Right ventricle myocardium inferior (tissue), 1 donor: ENCODE results near the gene ZFP36. TPM values are rescaled to one million over a fixed set of nuclear protein-coding genes. Genes with fewer than 3 reads are reported as not detected.
"Not testable (repeated sequence)": the region's sequence is repeated elsewhere in the genome, so short reads cannot be mapped to it uniquely, and the experiment has no call there.

Experiments used
- ATAC-seq: fragments of 200-7000 bp; cut with Tn5 transposase; one replicate; pipeline ENCODE4 v1.9.1; 2020; ENCODE audit warnings: mild to moderate bottlenecking, moderate library complexity
- DNase-seq: peaks from one replicate; pipeline ENCODE4 v3.0.0; 2021; ENCODE audit errors: missing footprints
- intact Hi-C: fragments of 100-400 bp; cut with DNase I; formaldehyde crosslinking; loops from one replicate; pipeline ENCODE4 v1.11.0; 2022
- long read RNA-seq: library from polyadenylated mRNA; unstranded; transcript quantifications from one replicate; pipeline ENCODE4 v2.0.0, GENCODE V29; 2021
- total RNA-seq: library from RNA; stranded (reverse); fragmentation: NEBNext Ultra II Directional; extraction: Animal tissue kit (Norgen Biotek cat#: 25700); gene quantifications from one replicate; pipeline ENCODE4 v1.2.1, GENCODE V29; 2021
- donor health status: DM: no; HTN: yes; CAD: no; lungs with severe emphysema.

Gene ZFP36, protein sequence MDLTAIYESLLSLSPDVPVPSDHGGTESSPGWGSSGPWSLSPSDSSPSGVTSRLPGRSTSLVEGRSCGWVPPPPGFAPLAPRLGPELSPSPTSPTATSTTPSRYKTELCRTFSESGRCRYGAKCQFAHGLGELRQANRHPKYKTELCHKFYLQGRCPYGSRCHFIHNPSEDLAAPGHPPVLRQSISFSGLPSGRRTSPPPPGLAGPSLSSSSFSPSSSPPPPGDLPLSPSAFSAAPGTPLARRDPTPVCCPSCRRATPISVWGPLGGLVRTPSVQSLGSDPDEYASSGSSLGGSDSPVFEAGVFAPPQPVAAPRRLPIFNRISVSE
- total RNA-seq: 48.7 TPM
- long read RNA-seq, transcript ZFP36-203 (2 exons, 1,786 nt): major isoform, 45 of 60 reads
- long read RNA-seq, partial matches to known transcripts: 0 of 60 reads
- long read RNA-seq, other reads (novel, unspliced or antisense): 15 of 60 reads

DNA sequence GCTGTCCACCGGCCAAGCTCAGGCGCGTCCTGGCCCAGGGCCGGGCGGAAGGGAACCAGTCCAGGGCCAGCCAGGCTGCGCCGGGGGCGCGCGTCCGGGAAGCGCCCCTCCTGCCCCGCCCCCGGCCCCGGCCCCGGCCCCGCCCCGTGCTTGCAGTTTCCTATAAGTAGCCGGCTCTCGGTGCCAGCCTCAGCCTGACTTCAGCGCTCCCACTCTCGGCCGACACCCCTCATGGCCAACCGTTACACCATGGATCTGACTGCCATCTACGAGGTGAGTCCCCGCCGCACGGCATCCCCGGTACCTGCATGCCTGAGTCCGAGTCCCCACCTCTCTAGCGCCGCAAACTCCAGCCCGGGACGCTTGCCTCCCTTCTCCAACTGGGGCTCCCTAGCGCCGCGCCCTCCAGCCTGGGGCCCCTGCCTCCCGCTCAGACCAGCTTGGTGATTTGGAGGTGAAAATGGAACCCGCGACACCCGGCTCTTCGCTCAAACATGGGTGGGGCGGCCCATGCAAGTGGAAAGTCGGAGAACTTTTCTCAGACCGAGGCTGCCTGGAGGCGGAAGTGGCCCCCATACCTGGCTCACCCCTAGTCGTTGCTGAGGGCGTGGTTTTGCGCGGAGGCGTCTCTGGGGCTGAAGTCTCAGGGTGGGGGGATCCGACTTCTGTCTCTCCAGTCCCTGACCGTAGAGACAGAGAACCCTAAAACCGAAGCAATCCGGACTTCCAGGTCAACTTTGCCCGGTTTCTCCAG lies at the start of gene ZFP36:
Gene ZFP36 (plus strand): TSS at position 192 of the 754 bp plus-strand sequence. CDS start 58 bp downstream, at position 250.
- ATAC-seq: peak; percentile 46
- DNase-seq: peak; percentile 94
- intact Hi-C loops: no loop called here

DNA sequence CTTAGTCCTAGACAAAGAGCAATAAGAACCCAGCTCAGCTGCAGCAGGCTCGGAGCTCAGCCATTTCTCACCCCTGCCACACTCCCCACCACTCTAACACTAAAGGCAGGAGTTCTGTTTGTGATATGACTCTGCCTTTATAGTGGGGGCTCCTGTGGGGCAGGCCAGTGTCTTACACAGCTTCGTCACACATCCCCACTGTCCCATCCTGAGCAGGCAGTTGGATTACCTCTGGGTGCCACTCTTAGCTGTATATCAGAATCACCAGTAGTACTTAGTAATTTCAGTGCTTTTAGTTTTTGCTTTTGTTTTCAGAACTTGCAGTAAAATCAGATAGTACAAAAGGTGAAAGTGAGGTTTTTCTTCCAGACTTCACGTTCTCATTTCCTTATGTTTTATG lies 47.6 kb upstream of the ZFP36 start:
- DNase-seq: no peak
- ATAC-seq: no peak
- intact Hi-C loops: no loop called here

DNA sequence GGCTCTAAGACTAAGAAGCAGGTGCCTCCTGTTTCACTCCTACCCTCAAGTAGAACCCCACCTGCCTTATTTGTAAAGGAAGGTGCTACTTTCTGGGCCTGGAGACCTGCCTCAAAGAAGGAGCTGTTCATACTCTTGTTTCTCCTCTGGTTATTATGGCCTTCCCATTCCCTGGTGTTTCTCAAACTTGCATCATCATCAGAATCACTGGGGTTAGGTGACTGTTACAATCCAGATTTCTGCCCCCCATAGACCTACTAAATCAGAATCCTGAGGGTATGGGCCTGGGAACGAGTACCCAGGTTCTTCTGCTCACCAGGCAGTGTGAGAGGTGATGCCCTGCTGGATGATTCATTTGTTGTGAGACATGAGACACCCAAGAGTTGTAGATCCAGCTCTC lies 46.0 kb upstream of the ZFP36 start:
- intact Hi-C loops: no loop called here
- no peak for ATAC-seq
- no peak for DNase-seq

DNA sequence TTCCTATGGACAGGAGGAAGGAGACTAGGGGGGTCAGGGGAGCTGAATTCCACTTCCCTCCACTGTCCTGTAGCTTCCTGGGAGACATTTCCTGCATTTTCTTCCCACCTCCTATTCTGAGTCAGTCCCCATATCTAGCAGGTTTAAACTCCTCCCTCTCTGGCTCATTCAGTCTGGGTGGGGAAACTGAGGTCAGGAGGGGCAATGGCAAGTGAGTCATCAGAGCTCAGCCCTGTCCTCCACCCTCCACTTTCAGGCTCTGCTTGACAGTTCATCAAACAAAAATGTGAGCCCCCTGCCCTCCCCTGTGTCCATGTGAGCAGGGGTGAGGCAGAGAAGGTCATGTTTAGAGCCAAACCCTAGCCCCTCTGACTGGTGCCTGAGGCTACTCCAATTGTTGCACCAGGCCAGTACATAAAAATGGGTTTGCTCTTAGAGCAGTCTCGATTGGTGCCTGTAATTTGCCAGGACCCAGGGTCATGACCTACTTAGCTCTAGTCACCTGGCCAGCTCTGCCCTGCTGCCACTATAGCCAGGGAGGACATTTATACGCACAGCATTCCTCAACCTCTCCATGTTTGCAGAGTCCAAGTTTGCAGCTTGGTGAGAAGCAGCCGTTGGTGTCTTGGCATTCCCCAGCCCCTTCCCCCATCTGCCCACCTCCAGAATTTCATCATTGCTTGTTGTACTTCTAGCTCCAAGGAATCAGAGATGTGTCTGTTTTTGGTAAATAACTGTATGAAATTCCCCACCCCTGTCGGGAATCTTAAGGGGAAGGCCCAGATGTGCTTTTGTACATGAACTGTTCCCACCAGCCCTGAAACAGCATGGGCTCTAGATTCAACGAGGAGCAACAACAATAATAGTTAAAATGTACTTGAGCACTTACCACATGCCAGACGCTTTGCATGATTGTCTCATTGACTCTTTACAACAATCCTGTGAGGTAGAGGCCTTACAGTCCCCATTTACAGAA lies 43.7 kb upstream of the ZFP36 start:
- peak; percentile 12 for ATAC-seq
- intact Hi-C loops: no loop called here
- DNase-seq: no peak

DNA sequence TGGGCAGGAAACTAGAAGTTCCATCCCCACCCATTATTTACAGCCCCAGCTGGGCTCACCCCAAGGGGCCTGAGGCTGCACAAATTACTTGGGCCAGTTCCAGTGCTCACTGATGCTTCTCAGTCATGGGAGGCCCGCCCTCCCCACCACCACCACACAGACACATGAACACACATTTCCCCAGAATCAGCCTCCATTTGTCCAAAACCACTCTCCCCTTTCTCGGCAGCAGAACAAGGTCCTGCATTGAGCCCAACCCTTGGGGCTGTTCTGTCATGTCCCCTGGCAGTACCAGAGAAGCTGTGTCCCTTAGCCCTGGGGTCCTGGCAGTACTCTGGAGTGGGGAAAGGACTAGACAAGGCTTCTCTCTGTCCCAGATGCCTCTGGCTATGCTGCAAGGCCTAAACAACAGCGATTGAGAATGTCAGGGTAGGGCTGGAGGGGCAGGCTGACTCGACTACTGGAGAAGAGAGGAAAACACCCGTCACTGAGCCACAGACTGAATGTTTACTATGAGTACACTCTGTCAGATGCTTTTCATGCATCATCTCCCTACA lies 42.7 kb upstream of the ZFP36 start:
- ATAC-seq (peak; percentile 77), DNase-seq (peak; percentile 76)
- intact Hi-C loops: no loop called here

DNA sequence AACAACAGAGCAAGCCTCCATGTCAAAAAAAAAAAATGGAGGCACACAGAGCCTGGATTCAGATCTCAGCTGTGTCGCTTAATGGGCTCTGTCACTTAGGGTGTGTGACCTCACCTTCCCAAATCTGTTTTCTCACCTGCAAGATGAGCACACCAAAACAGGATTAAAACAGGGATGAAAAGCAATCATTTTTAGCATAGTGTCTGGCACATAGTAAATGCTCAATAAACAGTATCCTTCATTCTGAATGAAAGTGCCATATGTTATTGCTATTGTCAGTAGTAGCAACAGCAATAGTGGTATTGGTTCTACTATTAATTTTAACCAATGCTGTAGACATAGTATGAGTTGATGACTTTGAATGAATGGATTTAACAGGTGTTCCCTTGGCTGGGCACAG lies 41.1 kb upstream of the ZFP36 start:
- intact Hi-C loops: no loop called here
- no peak for ATAC-seq
- DNase-seq: no peak

DNA sequence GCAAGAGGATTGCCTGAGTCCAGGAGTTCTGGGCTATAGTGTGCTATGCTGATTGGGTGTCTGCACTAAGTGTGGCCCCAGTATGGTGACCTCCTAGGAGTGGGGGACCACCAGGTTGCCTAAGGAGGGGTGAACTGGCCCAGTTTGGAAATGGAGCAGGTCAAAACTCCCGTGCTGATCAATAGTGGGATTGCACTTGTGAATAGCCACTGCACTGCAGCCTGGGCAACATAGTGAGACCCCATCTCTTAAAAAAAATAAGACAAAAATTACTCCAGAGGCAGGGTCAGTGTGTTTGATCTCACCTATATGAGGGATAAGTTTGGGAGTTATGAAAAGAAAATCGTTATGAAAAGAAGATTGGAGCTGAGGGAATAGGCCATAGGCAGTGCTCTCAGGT lies 37.4 kb upstream of the ZFP36 start:
- intact Hi-C loops: no loop called here
- DNase-seq: no peak
- ATAC-seq: no peak

DNA sequence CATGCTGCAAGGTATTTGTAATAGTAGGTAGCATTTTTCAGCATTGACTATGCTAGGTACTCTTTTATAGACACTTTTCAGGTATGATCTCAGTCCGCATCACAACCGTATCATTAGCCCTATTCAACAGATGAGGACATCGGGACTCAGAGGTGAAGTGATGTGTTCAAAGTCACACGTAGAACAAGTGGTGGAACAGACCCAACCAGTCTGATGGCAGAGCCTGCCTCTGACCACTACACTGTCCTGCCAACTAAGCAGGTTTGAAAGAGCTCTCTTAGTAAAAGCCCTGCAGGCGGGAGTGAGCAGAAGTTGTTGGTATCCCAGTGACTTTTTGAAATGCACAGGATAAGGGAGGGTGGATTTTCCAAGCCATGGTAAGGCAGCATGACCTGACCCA lies 35.9 kb upstream of the ZFP36 start:
- intact Hi-C loops: no loop called here
- DNase-seq: no peak
- ATAC-seq: no peak

DNA sequence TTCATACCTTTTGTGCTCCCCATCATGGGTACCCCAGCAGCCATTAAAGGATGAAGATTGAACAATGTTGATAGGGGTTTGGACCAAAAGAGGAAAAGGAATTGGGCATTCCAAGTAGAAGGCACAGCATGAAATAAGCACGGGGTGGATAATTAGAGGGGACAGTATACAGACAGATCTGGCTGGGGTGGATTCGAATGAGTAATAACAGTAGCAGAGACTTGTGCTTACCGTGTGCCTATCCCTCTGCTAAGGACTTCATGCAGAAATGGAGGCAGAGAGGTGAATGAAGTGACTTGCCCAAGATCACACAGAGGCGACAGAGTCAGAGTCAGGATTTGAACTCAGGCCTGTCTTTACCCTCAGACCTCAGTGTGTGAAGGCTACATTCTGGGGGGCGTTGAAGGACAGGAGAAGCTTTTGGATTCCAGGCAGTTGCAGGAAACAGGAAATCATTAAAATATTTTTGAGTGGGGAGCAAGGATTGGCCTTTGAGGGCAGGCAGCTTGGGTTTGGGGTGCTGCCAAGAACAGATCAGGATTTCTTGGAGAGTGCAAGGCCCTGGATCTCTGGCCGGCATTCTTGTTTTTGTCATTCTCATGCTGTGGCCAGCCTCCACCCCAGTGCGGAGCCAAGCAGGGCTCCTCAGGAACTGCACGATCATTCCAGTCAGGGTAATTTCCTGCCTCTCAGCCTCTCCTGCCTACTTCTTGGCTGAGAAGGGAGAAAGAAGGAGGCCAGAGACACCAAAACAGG lies 34.4 kb upstream of the ZFP36 start:
- DNase-seq: peak; percentile 84
- ATAC-seq: peak; percentile 95
- intact Hi-C loops: loop anchor here (1.0 kb wide), 1 partner anchor 30 kb away; the partner anchor contains the start of gene SAMD4B

DNA sequence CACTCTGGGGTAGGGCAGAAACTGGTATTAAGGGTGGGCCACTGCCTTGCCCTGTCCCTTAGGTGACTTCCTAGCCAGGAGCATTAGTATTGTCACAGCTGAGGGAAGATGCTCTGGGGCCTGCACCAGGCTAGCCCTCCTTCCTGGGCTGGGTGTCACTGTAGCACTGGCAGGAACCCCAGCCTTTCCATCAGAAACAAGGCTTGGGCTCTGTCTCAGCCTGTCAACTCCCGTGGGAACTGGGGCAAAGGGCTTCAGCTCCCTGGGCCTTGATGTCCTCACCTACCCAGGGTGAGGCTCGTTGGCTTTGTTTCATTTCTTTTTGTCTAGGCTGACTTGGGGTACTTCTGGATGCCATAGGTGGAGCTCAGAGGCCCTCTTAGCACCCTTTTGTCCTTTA lies 33.7 kb upstream of the ZFP36 start:
- ATAC-seq (peak; percentile 26), DNase-seq (no peak)
- intact Hi-C loops: loop anchor here (1.0 kb wide), 1 partner anchor 31 kb away; the partner anchor contains the start of gene SAMD4B

DNA sequence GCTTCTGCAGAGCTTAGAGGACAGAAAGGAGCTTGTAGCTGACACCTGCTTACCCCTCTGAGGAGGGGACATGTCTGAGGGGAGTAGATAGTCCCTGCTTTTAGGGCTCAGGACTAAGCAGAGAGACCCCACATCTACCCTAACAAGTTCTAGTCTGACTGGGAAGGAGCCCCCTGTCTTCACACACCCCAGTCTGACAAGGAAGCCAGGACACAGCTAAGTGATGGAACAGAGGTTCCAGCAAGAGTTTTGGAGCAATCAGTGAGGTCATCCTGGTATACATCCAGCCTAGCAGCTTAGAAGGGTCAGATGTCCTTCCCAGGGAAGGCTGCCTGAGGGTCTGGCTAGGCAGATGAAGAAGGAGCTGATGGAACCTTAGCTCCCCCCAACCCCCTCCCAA lies 30.7 kb upstream of the ZFP36 start:
- ATAC-seq: no peak
- no peak for DNase-seq
- intact Hi-C loops: no loop called here

DNA sequence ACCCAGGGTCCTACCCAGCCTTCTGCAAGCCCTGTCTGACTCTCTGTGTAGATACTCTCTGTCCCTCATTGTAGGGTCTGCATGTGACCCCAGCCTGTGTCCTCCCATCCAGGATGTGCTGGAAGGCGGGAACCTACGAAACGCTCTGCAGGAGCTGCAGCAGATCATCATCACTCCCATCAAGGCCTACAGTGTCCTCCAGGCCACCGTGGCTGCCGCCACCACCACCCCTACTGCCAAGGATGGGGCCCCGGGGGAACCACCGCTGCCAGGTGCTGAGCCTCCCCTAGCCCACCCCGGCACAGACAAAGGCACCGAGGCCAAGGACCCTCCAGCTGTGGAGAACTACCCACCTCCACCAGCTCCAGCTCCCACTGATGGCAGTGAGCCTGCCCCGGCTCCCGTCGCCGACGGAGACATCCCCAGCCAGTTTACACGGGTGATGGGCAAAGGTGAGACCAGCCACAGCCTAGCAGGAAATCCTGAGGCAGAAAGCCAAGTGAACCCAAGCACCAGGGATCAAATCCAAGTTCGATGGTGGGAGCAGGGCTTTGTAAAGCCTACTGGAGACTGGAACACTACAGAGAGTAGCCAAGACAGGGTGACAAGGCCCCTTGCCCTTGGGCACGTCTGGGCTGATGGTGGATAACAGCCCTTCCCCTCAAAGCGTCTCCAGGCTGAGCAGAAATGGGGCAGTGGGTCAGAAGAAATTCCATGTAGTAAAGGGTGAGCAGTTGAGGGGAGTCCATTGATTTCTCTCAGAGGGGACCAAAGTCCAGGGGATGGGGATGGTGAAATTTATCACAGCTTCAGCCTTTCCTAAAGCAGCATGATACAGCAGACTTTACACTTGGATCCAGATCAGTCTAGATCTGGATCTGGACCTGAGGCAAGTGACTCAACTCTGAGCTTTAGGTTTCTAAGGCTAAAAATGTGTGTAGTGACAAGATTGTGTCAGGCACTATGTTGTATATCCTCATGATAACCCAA lies 29.0 kb upstream of the ZFP36 start:
- no peak for DNase-seq
- ATAC-seq: no peak
- intact Hi-C loops: no loop called here

DNA sequence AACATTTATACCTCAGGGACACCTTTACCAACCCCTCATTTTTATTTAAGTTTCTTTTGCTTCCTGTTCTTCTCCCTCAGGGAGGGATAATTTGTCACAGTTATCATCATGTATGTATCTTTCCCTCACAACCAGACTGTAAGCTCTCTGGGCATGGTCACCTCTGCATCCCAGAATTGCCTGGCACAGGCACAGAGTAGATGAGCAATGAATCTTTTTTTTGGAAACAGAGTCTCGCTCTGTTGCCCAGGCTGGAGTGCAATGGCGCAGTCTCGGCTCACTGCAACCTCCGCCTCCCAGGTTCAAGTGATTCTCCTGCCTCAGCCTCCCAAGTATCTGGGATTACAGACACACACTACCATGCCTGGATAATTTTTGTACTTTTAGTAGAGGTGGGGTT lies 27.3 kb upstream of the ZFP36 start:
- ATAC-seq, intact Hi-C loops, DNase-seq: not testable (repeated sequence)

DNA sequence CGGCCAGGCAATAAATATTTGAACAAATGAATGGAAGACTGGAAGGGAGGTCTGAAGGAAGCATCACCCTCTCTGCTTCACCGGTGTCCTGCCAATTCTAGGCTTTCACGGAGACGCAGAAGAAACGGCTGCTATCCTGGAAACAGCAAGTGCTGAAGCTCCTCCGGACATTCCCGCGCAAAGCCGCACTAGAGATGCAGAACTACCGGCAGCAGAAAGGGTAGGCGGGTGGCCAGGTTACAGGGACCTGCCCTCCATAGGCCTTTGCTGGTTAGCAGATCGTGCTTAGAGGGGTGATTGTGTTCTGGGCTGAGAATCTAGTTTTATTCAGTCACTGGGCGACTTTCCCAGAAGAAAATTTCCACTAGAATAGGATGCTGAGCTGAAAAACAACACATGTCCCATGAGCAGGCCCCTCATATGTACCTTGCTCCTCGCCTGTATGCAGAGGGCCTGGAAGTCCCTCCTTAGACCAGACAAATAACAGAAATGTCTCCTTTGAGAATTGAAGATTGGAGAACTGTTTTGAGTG lies 26.7 kb upstream of the ZFP36 start:
- intact Hi-C loops: no loop called here
- ATAC-seq: no peak
- DNase-seq: no peak

DNA sequence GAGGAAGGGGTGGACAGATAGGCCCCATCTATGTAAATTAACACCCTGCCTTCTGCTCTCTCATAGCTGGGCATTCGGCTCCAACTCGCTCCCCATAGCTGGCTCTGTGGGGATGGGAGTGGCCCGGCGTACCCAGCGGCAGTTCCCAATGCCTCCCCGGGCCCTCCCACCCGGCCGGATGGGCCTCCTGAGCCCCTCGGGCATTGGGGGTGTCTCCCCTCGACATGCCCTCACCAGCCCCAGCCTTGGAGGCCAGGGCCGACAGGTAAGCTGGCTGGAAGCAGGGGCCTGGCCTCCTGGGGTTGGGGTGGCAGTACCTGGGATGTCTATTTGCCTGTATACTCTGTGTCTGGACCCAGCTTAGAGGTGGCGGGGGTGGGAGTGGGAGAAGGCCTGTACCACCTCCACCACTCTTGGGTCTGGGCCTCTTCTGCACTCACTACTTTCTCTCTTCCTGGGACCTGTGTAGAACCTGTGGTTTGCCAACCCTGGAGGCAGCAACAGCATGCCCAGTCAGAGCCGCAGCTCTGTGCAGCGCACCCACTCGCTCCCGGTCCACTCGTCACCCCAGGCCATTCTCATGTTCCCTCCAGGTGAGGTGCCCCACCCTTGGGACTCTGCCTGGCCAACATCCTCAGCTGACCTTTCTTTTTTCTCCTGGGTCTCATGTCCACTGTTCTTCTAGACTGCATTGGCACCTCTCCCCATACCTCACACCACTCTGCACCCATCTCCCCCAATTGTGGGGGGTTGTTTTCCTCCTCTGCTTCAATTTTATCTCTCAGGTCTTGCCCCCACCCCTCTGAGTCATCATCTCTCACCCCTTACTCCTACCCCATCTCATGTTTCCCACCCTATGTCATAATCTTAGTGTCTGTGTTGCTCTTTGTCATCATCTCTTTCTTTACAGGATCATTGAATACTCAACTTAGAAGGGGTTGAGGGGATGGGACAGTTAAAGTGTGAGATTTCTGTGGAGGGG lies 25.8 kb upstream of the ZFP36 start:
- intact Hi-C loops: no loop called here
- no peak for DNase-seq
- no peak for ATAC-seq
